Stimulated activated CD4-positive, alpha-beta T cell treated with anti-CD3 and anti-CD28 coated beads, TNF-alpha, amount 100 ng/mL, for 48 hours (primary cell): ENCODE data around the gene ORC3.

Source experiments
- DNase-seq, 3 donors: peaks; one replicate each; pipeline ENCODE4 v3.0.0-alpha.2; 2020; ENCODE audit warnings: low read depth in 3 of 3

Gene ORC3

DNA sequence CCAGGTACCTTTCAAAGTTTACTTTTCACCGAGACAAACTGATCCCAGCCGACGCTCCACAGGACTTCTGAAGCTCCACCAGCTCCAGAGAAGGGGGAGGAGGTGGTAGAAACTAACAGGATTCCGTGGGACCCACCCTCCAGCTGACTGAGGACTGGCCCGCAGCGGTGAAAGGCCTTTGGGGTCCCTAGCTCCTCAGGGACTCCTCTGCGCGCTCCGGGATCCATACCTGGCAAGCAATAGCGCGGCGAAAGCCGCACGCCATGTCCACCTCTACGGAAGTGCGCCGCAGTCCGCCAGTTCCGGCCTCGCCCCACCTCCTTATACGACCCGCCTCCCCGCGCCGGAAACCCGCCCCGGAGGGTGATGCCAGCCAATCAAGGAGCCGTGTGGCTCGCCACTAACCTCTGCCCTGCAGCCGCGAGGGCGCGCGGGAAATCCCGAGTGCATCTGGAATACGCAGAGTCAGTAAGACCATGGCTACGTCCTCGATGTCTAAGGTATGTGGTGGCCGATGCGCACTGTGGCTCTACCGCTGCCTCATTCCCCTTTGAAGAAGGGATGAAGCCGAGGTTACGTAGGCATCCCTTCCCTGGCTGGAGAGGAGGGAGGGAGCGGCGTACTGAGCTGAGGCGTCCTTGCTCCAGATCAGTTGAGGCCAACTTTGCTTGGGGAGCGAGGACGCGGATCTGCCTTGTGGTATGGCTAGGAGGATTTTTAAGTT, at the start of gene ORC3, which contains the start of gene RARS2:
Gene ORC3, plus strand, starts transcription at position 443 of the 724 bp plus-strand sequence. Its CDS starts 34 bp downstream, at position 477.
Gene RARS2, minus strand, starts transcription at position 295 of the 724 bp plus-strand sequence. Its CDS starts 30 bp downstream, at position 265.
- peak; percentile 90 to 94 (median 92) for DNase-seq

DNA sequence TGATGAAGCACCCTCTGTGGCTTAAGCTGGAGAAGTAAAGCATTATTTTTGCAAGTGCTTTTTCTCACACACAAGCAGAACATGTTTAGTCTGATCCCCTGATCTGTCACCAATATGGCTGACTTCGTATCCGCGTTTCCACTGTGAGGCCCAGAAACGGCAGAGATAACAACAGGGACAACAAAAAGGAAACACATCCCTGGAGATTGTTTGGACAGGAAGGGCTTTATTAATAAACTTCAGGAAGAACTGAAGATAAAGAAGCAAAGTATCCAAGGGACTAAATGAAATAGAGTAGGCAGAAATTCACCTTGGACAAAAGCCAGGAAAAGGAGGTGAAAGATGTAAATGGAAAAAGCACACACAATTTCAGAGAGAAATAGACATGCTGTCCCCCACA, 49.4 kb upstream of the ORC3 start:
- no peak for DNase-seq

DNA sequence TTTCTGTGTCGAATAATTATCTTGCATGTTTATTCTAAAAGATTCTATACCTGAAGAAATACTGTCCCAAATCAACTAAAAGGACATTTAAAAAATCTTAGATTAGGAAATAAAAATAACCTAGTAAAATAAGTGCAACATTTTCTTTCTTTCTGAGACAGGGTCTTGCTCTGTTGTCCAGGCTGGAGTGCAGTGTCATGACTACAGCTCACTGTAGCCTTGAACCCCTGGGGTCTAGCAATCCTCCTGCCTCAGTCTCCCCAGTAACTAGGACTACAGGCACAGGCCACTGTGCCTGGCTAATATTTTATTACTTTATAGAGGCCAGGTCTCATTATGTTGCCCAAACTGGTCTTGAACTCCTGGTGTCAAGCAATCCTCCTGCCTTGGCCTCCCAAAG, 48.9 kb upstream of the ORC3 start:
- no peak for DNase-seq

DNA sequence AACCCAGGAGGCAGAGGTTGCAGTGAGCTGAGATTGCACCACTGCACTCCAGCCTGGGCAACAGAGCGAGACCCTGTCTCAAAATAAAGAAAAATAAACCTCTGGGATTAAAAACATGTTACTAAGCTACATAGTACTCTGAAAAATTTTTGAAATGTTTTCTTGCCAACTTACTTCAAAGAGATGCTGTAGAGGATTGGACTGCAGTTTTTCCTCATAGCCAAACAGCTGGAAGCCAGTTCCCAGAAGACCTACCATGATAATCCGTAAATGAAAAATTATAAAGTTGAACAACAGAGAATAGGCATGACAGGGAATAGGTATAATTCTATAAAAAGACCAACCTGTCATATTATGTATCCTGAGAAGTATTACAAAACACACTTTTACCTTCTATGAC, 48.2 kb upstream of the ORC3 start:
- DNase-seq = no peak

DNA sequence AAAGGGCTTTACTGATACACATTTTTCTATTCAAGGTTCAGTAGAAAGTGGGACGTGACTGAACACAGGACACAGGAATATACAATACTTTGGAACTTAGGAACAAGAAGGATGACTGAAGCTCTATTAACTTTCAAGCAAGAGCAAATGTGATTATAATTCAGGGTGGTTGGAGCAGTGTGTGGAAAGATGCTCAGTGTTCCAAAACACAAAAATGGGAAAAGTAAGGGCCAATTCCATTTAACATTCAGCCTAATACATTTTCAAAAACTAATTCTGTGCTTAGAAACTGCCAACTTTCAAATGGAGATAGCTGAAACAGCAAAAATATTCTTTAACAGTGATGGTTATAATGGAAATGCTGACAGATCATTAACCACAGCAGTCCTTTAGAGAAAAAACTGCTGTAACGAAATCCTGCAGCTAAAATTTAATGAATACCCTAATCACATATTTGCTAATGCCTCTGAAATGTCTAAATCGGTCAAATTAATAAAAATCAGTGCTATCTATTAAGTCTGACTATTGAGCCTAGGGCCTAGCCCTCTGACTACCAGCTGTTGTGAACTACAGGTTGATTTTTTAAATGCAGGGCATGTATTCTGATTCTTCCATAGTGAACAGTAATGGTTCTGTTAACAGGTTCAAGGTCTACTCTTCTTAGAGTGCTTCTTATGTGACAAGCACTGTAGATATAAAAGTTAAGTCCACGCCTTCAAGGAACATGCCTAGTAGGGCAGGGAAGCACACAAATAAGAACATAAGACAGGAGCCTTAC, 46.0 kb upstream of the ORC3 start:
- no peak for DNase-seq

DNA sequence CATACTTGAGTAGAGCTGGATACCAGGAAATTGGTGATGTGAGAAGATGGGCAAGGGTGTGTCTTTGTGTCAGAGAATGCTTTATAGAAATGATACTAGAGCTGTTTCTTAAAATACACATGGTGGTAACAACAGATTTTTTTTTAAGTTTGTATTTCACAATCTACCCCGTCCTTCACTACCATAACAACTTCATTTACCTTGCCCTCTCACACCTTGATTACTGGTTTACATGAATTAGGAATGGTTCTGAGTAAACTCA, 45.5 kb upstream of the ORC3 start:
- DNase-seq = no peak

DNA sequence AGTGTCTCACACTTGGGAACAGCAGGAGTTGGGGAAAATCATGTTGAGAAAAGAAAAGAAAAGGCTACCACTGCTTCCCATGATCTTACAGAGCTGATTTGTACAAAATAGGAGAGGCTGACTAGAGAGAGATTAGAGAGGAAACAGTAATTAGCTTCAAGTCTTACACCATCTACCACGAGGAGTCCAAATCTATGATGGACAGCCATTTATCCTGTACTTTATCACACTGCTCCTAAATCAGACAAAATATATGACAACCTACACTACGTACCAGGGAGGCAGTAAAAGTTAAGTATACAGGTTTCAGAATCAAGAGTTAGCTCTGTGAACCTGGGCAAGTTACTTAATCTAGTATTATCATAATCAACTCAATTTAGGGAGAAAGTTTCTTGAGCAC, 38.1 kb upstream of the ORC3 start:
- DNase-seq = no peak

DNA sequence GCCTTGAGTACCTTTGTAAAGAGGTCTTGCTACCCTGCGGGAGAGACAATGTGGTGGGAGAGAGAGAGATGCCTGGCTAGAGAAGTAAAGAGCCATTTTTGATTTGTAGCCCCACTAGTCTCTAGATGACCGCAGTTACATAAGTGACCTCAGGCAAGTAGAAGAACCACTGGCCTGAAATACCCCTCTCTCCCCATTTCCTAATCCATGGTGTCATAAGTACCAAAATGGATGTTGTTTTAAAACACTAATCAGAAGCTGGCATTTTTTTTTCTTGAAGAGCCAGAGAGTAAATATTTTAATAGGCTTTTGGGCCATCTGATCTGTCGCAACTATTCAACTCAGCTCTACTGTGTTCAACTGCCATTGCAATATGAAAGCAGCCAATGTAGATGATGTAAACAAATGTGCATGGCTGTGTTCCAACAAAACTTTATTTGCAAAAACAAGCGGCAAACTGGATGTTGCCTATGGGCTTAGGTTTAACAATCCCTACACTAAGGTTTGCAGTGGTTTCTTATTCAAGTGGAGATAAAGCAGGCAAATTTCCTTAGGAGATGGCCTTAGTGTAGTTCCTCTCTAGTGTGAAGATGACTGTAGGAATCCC, 36.7 kb upstream of the ORC3 start:
- DNase-seq = no peak

DNA sequence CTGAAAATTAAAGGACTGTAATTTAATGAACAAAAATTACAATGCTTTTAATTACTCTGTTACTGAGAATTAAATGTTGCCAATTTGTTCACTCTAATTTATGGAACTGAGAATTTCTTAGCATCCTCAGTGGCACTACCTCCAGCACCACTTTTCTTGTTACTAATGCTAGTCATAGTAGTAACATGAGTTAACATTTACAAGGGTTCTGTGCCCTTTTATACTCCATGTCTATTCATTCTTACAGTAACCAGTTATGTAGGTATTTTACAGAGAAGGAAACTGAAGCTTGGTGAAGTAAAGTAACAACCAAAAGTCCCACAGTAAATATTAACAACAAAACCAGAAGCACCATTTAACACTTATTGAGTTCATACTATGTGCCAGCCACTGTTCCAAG, 34.4 kb upstream of the ORC3 start:
- no peak for DNase-seq

DNA sequence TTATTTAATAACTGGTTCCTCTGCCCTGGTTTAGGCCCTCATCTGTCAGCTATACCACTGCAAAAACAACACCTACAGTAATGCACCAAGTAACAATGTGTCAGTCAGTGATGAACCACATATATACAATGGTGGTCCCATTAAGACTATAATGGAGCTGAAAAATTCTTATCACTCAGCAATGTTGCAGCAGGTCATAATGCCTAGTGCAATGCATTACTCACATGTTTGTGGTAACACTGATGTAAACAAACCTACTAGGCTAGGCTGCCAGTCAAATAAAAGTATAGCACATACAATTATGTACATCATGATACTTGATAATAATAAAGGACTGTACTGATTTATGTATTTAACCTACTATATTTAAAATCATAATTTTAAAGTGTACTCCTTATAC, 31.5 kb upstream of the ORC3 start:
- no peak for DNase-seq

DNA sequence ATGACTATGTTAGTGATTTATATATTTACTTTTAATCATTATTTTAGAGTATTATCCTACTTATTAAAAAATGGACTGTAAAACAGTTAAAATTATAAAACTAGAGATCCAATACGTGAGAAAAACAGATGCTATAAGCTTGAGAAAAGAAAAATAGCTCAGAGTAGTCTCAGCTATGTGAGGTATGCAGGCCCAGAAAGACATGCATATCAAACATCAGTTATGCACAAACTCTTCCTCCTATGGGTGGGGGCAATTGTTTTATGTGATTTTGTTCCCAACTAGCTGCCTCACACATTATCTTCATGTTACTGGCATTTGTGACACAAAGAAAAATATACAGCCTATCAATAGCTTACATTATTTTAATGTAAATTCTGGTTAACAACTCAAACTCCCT, 28.9 kb upstream of the ORC3 start:
- no peak for DNase-seq

DNA sequence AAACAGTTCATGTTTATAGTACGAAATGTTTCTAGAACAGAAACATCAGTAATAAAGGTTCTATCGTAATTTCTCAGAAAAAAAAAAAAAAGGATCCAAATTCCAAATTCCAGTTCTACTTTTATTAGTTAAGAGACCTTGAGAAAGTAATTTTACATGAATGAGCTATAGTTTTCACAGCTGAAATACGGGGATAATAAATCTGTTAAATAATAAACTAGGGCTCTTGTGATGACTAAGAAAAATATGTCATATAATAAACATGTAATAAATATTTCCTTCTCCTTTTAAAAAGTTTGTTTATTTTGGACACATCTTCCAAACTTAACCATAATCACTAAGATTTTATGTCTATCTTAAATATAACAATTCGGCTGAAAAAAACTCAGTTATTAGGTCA, 17.9 kb upstream of the ORC3 start:
- no peak for DNase-seq

DNA sequence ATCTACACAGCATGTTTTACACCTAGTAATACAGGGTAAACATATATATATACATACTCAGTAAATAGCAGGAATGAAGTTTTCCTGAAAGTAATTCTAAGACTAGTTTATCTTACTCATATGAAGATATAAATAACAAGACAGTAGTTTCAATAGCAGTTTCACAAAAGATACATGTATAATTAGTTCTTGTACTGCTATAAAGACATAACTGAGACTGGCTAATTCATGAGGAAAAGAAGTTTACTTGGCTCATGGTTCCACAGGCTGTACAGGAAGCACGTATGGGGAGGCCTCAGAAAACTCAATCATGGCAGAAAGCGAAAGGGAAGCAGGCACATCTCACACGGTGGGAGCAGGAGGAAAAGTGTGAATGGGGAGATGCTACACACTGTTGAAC, 17.1 kb upstream of the ORC3 start:
- no peak for DNase-seq

DNA sequence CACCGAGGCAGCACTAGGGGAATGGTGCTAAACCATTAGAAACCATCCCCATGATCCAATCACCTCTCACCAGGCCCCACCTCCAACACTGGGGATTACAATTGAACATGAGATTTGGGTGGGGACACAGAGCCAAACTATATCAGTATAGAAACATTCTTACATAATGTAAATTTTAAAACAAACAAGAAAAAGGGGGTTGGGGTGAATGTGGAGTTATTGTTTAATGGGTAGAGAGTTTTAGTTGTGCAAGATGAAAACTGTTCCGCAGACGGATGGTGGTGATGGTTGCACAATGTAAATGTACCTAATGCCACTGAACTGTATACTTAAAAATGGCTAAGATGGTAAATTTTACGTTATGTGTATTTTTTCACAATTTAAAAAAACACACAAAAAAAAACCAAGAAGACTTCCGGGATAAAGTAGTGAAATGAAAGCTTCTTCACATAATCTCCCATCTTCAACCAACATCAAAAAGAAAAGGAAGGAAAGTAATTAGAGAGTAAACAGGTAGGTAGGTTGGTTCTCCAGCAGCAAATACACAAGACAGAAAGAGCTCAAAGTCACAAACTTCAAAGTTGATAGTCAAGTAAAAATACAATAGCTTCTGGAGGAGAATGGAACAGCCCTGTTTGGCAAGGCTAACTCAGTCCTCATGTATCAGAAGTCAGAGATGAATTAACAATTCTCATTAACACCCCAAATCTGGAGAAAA, 16.5 kb upstream of the ORC3 start:
- DNase-seq = no peak

DNA sequence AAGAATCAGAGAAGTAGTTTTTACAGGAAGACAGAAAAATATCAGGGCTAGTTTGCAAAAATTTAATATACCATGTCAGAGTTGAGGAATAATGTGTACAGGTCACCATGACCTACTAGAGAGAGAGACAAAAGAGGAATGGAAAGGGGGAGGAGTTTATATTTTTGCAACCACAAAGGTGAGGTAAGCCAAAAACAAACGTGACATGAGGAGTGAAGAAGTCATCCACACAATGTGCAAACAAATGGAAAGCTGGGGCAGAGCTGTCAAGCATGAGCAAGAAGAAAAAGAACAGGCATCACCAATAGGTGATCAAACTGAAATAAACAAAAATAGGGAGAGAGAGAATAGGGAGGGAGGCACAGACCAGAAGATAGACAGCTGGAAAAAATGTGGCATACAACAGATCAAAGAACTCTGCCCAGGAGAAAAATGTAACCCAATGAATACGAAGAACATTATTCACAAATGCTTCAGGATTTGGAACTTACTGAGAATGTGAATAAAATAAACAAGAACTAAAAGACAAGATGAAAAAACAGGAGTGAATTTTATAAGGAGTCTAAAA, 15.6 kb upstream of the ORC3 start:
- DNase-seq = no peak

DNA sequence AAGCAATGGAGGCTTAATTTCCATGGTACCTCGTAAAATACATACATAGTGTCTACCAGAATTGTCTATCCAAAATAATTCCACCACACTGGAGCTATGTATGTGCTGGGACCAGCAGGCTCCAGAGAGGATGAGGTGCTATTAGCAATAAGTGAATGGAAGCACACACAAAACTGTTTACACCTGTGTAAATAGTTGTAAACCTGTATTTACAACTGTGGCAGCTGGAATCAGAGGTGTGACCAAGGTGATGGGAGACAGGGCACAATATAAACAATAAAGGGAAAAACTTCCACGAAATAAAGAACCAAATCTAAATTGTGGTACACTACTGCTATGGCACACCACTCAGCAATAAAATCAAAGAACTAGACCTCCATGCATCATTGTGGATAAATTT, 14.5 kb upstream of the ORC3 start:
- no peak for DNase-seq

DNA sequence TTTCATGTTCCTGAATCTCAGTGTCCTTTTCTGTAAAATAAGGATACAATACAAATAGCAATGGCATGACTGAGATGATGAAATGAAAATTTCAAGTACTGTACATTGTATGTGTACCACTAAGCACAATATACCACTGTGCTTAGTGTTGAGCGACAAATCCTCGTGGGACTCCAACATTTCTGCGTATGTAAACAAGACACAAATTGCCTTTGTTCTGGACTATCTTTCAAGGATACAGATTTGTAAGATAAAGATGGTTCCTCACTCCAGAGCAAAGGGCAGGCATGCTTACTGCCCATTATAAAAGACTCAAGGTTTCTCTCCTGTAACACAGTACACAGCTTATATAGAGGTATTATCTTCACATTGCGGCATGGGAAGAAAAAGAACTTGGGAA, 6.1 kb upstream of the ORC3 start:
- DNase-seq = no peak

DNA sequence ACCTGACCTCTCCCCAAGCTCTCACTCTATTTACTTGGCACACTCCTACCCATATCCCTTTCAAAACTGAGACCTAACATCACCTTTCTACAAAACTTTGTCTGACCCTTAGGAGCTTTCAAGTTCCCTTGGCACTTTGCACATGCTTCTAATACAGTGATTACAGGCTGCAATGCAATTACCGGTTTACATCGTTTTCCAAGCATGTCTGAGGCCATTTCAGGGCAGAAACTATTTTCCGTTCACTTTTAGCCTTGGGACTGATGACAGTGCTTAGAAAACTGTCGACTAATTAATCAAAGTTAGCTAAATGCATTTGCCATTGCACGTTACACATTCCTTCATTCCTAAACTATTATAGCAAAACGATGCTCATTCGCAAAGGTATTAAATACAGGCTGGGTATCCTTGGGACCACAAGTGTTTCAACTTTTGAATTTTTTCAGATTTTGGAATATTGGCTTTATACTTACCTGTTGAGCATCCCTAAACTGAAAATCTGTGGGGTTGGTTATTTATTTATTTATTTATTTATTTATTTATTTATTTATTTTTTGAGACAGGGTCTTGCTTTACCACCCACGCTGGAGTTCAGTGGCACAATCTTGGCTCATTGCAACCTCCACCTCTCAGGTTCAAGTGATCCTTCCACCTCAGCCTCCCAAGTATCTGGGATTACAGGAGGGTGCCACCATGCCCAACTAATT, 3.4 kb upstream of the ORC3 start:
- no peak for DNase-seq

DNA sequence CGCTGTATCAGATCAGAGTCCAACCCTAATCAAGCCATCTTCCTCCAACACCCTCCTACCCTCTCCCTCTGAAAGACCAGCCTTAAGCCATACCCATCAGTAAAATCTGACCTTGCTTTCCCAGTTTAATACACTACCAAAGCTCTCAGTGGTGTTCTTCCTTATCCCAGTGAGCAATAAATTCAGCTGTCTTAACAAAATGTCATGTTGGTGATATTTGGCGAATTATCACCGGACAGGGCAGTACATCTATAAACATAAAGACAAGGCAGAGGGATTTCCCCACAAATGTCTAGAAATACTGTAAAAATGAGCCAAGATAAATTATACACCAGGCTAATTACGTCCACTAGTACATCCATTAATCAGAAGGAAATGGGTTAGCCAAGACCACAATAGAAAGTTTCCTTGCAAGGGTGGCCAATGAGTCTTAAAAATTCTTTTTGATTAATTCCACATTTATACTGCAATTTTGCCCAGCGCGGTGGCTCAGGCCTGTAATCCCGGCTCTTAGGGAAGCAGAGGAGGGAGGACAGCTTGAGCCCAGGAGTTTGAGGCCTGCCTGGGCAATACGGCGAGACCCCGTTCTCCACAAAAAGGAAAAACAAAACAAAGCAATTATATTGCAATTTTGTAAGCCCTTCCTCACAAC, 1.1 kb upstream of the ORC3 start:
- DNase-seq = no peak

DNA sequence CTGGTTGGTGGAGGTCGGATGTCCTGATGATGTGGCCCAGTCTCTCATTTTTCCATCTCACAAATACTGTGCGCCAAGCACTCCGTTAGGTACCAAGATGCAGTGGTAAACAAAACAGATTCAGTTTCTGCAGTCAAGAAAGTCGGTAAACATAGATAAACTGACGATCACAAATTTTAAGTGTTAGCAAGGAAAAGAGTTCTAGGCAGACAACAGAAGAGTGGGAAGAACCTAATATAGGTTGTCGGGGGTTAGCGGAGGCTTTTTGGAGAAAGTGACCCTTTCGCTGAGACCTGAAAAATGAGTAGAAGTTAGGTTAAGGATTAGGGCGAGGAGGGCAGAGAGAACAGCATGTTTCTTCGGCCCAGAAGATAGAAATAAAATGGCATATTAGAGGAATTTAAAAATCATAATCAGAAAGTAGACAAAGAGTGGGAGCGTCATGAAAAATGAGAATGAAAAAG, 514 bp downstream of the ORC3 start:
- DNase-seq = no peak

DNA sequence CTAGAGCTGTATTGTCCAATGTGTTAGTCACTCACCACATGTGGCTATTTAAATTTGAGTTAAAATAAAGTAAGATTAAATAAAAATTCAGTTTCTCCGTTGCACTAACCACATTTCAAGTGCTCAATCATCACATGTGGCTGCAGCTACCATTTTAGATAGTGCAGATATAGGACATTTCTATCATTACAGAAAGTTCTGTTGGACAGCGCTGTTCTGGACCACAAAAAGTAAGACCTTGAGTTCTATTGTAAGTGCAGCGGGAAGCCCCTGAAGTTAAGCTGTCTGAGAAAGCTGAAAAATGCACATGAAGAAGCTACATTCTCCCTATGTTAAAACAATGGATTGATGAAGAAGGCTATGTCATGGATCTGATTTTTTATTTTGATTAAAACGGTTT, 1.1 kb downstream of the ORC3 start:
- DNase-seq = no peak
